Muscle layer of duodenum (tissue), 2 donors: ENCODE measurements around the gene CTSV.
"Not testable (repeated sequence)": the region's sequence is repeated elsewhere in the genome, so short reads cannot be mapped to it uniquely, and the experiment has no call there.

Experiments
- H3K27ac ChIP-seq: one replicate; pipeline ENCODE4 v1.7.0; 2013; ENCODE audit warnings: mild to moderate bottlenecking, low read length
- H3K27me3 ChIP-seq: one replicate; pipeline ENCODE4 v1.7.0; 2013; ENCODE audit warnings: low read depth, mild to moderate bottlenecking, control low read depth, low read length
- H3K36me3 ChIP-seq, 2 donors: one replicate each; pipeline ENCODE4 v1.7.0; 2013; ENCODE audit warnings: low read length in 2 of 2, control low read depth in 1 of 2, mild to moderate bottlenecking in 1 of 2; ENCODE audit not compliant: insufficient read depth in 2 of 2, control insufficient read depth in 1 of 2
- H3K4me1 ChIP-seq, 2 donors: one replicate each; pipeline ENCODE4 v1.7.0; 2013; ENCODE audit warnings: low read length in 2 of 2, mild to moderate bottlenecking in 2 of 2, control low read depth in 1 of 2, moderate library complexity in 1 of 2; ENCODE audit not compliant: insufficient read depth in 2 of 2, control insufficient read depth in 1 of 2
- H3K4me3 ChIP-seq, 2 donors: one replicate each; pipeline ENCODE4 v1.7.0; 2013; ENCODE audit warnings: low read length in 2 of 2, low read depth in 1 of 2, mild to moderate bottlenecking in 1 of 2
- H3K9me3 ChIP-seq, 2 donors: one replicate each; pipeline ENCODE4 v1.7.0; 2013; ENCODE audit warnings: low read length in 2 of 2, control low read depth in 1 of 2, mild to moderate bottlenecking in 1 of 2; ENCODE audit not compliant: control insufficient read depth in 1 of 2
- donor health status: healthy.

Gene CTSV

GRCh38 chr9:97038611-97039513 lies at the start of gene CTSV:
CTSV (minus strand) TSS chr9:97039142; CDS start chr9:97038043, 1,099 bp downstream.
- H3K27me3 ChIP-seq = peaks cover 11% of the 10 kb centered on the region
- H3K36me3 ChIP-seq = no peaks in the 10 kb centered on the region
- peaks cover 0 to 2% of the 10 kb centered on the region in 2 donors for H3K9me3 ChIP-seq
- peaks cover 0 to 15% of the 10 kb centered on the region in 2 donors for H3K4me1 ChIP-seq
- H3K27ac ChIP-seq = no peak within 1 kb of the TSS
- peak within 1 kb of the TSS; percentile 62 to 80 for H3K4me3 ChIP-seq

GRCh38 chr9:97087668-97088215 lies 48.8 kb upstream of the CTSV start:
- H3K27ac ChIP-seq, H3K4me3 ChIP-seq, H3K27me3 ChIP-seq, H3K9me3 ChIP-seq, H3K36me3 ChIP-seq, H3K4me1 ChIP-seq: not testable (repeated sequence)

DNA sequence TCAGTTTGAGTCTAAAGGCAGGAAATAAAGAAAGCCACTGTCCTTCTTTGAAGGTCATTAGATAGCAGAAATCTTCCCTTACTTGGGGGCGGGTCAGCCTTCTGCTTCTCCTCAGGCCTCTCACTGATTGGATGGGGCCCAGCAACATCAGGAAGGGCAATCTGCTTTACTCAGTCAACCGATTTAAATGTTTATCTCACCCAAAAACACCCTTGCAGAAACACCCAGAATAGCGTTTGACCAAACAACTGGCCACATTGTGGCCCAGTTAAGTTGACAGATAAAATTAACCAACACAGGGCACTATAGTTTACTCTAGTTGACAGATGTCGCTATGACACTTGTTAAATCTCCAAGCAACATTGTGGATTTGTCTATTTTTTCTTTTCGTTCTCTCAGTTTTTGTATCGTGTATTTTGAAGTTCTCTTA lies 45.6 kb upstream of the CTSV start:
- H3K27ac ChIP-seq, H3K9me3 ChIP-seq, H3K4me3 ChIP-seq, H3K36me3 ChIP-seq, H3K4me1 ChIP-seq, H3K27me3 ChIP-seq: not testable (repeated sequence)

DNA sequence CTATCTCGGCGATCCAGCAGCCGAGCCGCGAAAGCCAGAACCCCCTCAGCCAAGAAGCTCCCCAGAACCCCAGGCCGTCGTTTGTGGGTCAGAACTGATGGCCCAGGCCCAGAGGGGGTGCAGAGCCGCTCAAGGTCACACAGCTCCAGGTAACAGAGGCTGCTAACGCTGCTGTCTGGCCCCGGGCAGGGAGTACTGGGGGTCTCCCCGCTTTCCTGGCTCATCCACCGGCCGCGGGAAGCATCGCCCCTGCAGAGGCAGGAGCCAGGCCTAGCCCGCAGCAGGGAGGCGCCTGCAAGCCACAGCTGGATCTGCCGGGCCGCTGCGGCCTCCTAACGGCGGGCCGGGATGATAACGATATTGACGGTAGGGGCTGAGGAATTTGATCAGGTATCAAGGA lies 39.4 kb upstream of the CTSV start:
- peaks cover 11% of the 10 kb centered on the region for H3K27me3 ChIP-seq
- no peaks in the 10 kb centered on the region for H3K4me1 ChIP-seq
- no peak overlapping the region for H3K27ac ChIP-seq
- H3K9me3 ChIP-seq = peaks cover 0 to 5% of the 10 kb centered on the region in 2 donors
- no peaks in the 10 kb centered on the region for H3K36me3 ChIP-seq
- no peak overlapping the region for H3K4me3 ChIP-seq

DNA sequence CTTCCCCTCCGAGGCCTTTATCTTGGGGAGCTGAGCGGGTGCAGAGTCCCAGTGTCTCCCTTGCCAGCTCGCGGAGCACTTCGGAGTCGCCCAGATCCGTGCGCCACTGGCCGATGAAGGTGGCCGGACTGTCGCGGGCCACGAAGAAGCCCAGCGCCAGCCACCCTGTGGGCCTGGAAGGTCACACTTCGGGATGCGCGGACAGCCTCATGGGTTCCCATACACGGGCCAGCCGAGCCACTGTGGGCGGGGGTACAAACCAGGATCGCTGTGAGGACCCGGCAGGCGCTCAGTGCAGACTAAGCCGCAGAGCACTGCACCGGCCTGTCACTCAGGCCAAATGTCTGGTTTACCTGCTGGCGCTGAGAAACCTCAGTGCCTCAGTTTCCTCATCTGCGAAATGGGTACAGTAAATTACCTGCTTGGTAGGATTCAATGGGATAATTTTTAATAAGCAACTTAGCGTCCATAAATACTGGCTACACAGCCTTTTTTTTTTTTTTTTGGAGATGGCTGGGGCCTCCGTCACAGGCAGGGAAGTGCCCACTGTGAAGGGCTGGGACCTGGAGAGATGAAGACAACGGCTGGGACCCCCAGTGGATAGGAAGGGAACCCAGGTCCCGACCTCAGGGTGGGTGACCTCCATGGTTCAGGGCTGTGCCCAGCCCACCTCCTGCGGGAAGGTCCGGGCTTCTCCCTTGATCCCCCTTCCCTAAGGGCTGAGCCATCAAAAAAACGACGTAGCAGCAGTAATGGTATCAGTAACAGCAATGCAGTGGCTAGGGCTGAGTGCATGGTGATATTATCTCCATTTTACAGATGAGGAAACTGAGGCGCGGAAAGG lies 38.7 kb upstream of the CTSV start:
- peaks cover 13% of the 10 kb centered on the region for H3K27me3 ChIP-seq
- no peak overlapping the region for H3K4me3 ChIP-seq

GRCh38 chr9:97076731-97077451 lies 37.9 kb upstream of the CTSV start:
- not testable (repeated sequence) for H3K36me3 ChIP-seq, H3K4me1 ChIP-seq, H3K4me3 ChIP-seq, H3K9me3 ChIP-seq, H3K27ac ChIP-seq
- peaks cover 19% of the 10 kb centered on the region for H3K27me3 ChIP-seq

More for the DNA sequence above, 38.7 kb upstream of the CTSV start:
- no peak overlapping the region for H3K27ac ChIP-seq
- H3K4me1 ChIP-seq = no peaks in the 10 kb centered on the region
- peaks cover 0 to 2% of the 10 kb centered on the region in 2 donors for H3K9me3 ChIP-seq
- no peaks in the 10 kb centered on the region for H3K36me3 ChIP-seq

- Histone ChIP-seq H3K27me3 (peaks cover 19% of the 10 kb centered on the region), H3K27ac (no peak overlapping the region), H3K36me3 (no peaks in the 10 kb centered on the region)
Measured at GRCh38 chr9:97076238-97076637, 37.3 kb upstream of the CTSV start.

GRCh38 chr9:97075289-97075985 lies 36.5 kb upstream of the CTSV start:
- no peaks in the 10 kb centered on the region for H3K4me1 ChIP-seq
- H3K36me3 ChIP-seq = no peaks in the 10 kb centered on the region
- no peak overlapping the region for H3K27ac ChIP-seq
- H3K4me3 ChIP-seq = no peak overlapping the region
- no peaks in the 10 kb centered on the region for H3K9me3 ChIP-seq
- H3K27me3 ChIP-seq = peaks cover 19% of the 10 kb centered on the region

More at GRCh38 chr9:97076238-97076637, 37.3 kb upstream of the CTSV start:
- no peak overlapping the region for H3K4me3 ChIP-seq
- H3K9me3 ChIP-seq = no peaks in the 10 kb centered on the region
- H3K4me1 ChIP-seq = no peaks in the 10 kb centered on the region

GRCh38 chr9:97073506-97073905 lies 34.6 kb upstream of the CTSV start:
- Histone ChIP-seq H3K36me3 (no peaks in the 10 kb centered on the region), H3K27me3 (peaks cover 19% of the 10 kb centered on the region), H3K4me1 (no peaks in the 10 kb centered on the region), H3K27ac (no peak overlapping the region), H3K4me3 (no peak overlapping the region), H3K9me3 (no peaks in the 10 kb centered on the region)

DNA sequence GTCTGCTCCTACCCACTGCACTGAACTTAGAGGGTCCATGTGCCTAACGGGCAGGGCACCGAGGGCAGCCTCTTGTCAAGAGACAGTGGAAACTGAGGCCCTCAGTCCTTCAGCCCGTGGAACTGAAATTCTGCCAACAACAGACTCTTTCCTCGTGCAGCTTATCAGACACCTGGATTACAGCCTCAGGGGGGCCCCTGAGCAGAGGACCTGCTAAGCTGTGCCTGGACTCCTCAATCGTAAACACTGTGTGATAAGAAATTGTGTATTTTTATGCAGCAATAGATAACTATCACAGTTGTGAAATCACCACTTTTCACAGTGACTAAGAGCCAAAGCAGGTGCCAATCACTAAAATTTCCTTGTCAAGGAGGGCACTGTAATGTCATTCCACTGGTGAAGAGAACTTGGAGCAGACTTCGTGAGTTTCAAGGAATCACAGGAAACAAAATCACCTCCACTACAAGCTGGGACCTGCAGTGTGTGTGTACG lies 33.4 kb upstream of the CTSV start:
- no peaks in the 10 kb centered on the region for H3K36me3 ChIP-seq
- no peaks in the 10 kb centered on the region for H3K9me3 ChIP-seq
- H3K27me3 ChIP-seq = peaks cover 10% of the 10 kb centered on the region
- H3K27ac ChIP-seq = no peak overlapping the region
- no peak overlapping the region for H3K4me3 ChIP-seq
- no peaks in the 10 kb centered on the region for H3K4me1 ChIP-seq
